H1 (cell line): Measurements from ENCODE around the gene DAPK3.

Source experiments
- CHD1 ChIP-seq: IDR thresholded peaks from 2 replicates; pipeline ENCODE4 v1.6.1; 2012; ENCODE audit warnings: low read depth, low read length, improper control_type of control experiment
- JUND ChIP-seq: IDR thresholded peaks from 2 replicates; pipeline ENCODE4 v1.6.1; 2011; ENCODE audit warnings: mild to moderate bottlenecking, improper control_type of control experiment, low read length
- POLR2A ChIP-seq, 2 experiments: IDR thresholded peaks; 1 replicate in 1 of 2; 2 replicates in 1 of 2; pipeline ENCODE4 v1.6.1; 2011; ENCODE audit warnings: low read depth in 2 of 2, low read length in 2 of 2, mild to moderate bottlenecking in 2 of 2; ENCODE audit errors: control extremely low read depth in 1 of 2

- TF ChIP-seq CHD1 (no peak), JUND (no peak), POLR2A (IDR thresholded peaks at IDR 0.05; ENCODE audit: control extremely low read depth in 1 of 2, low read depth in 2 of 2, low read length in 2 of 2) (no peak)
Measured at GRCh38 chr19:3916033-3916432, 54.9 kb downstream of the DAPK3 start.
